Tibial nerve (tissue), 4 donors: ENCODE results near the gene UPB1. TPM values are rescaled to one million over a fixed set of nuclear protein-coding genes. Genes with fewer than 3 reads are reported as not detected.
A peak's percentile ranks its signal among the peaks of the same experiment; 100 is the strongest.
"Not testable (repeated sequence)": the region's sequence is repeated elsewhere in the genome, so short reads cannot be mapped to it uniquely, and the experiment has no call there.

Source experiments
- DNase-seq, 2 donors: peaks; one replicate each; pipeline ENCODE4 v3.0.0-alpha.2; 2019; ENCODE audit warnings: low spot score in 2 of 2
- H3K27ac ChIP-seq, 4 donors: fragments of 200-600 bp; sonication (generic) in 3 of 4; one replicate each; pipeline ENCODE4 v1.5.1; 2017 to 2019; ENCODE audit warnings: mild to moderate bottlenecking in 1 of 4
- H3K27me3 ChIP-seq, 2 donors: fragments of 200-600 bp; sonication (generic) in 1 of 2; one replicate each; pipeline versions ENCODE4 v1.5.1 to v1.6.0; 2017 to 2019
- H3K36me3 ChIP-seq, 3 donors: fragments of 200-600 bp; sonication (generic); one replicate each; pipeline ENCODE4 v1.5.1; 2018 to 2019
- H3K4me1 ChIP-seq, 4 donors: fragments of 200-600 bp; sonication (generic) in 3 of 4; one replicate each; pipeline ENCODE4 v1.5.1; 2017 to 2019
- H3K4me3 ChIP-seq, 4 donors: fragments of 200-600 bp; sonication (generic) in 3 of 4; one replicate each; pipeline ENCODE4 v1.5.1; 2017 to 2019; ENCODE audit warnings: mild to moderate bottlenecking in 1 of 4, moderate library complexity in 1 of 4
- H3K9me3 ChIP-seq, 4 donors: fragments of 200-600 bp; sonication (generic) in 3 of 4; one replicate each; pipeline ENCODE4 v1.5.1; 2017 to 2019
- CTCF ChIP-seq, 5 experiments: fragments of 200-600 bp in 3 of 5; fragments of 450-650 bp in 2 of 5; sonication (generic) in 3 of 5; IDR thresholded peaks; one replicate each; pipeline ENCODE4 v1.5.1; 2016 to 2019; ENCODE audit warnings: antibody characterized with exemption in 5 of 5, mild to moderate bottlenecking in 3 of 5, moderate library complexity in 2 of 5
- EP300 ChIP-seq, 2 donors: sonication (generic); formaldehyde crosslinking; IDR thresholded peaks; one replicate each; pipeline ENCODE4 v1.6.1; 2017; ENCODE audit warnings: antibody characterized with exemption in 2 of 2, mild to moderate bottlenecking in 1 of 2
- POLR2A ChIP-seq, 2 donors: fragments of 450-650 bp; IDR thresholded peaks; one replicate each; pipeline ENCODE4 v1.6.1; 2017; ENCODE audit warnings: antibody characterized with exemption in 2 of 2, mild to moderate bottlenecking in 2 of 2, moderate library complexity in 2 of 2
- WGBS, 2 donors: methylation state at CpG; one replicate each; pipeline ENCODE4 v1.1.5; 2018; 5-methylcytosine and 5-hydroxymethylcytosine counted together
- total RNA-seq, 4 donors: library from RNA; depleted of rRNA; stranded (reverse); fragments of >200 nt; gene quantifications; one replicate each; pipeline ENCODE4 v1.1.0, GENCODE V29; 2016

UPB1 gene
- total RNA-seq, 4 donors from 2014 or later, result 0.44 to 0.98 (median 0.63) TPM; not detected in 1

GRCh38 chr22:24485170-24485569 is 10.0 kb upstream of the UPB1 start:
- no peak overlapping the region for H3K4me3 ChIP-seq
- H3K27me3 ChIP-seq, result no peaks in the 10 kb centered on the region
- peaks cover 0 to 8% (median 0%) of the 10 kb centered on the region in 4 donors for H3K4me1 ChIP-seq
- 92 to 96% methylated on average over 4 of the region's 4 CpGs for WGBS, 2 donors
- TF ChIP-seq CTCF (IDR thresholded peaks at IDR 0.05) (no peak), EP300 (IDR thresholded peaks at IDR 0.05) (no peak), POLR2A (IDR thresholded peaks at IDR 0.05) (no peak)
- H3K36me3 ChIP-seq, result no peaks in the 10 kb centered on the region
- H3K9me3 ChIP-seq, result no peaks in the 10 kb centered on the region
- no peak for DNase-seq
- no peak overlapping the region for H3K27ac ChIP-seq

GRCh38 chr22:24485608-24486007 is 9.5 kb upstream of the UPB1 start:
- DNase-seq, result no peak
- WGBS, 2 donors, result 43 to 54% methylated on average over 3 of the region's 3 CpGs
- H3K27me3 ChIP-seq, result no peaks in the 10 kb centered on the region

GRCh38 chr22:24486501-24486921 is 8.6 kb upstream of the UPB1 start:
- Histone ChIP-seq H3K4me1 (peaks cover 0 to 8% (median 0%) of the 10 kb centered on the region in 4 donors), H3K9me3 (no peaks in the 10 kb centered on the region), H3K36me3 (no peaks in the 10 kb centered on the region), H3K27ac (no peak overlapping the region), H3K27me3 (no peaks in the 10 kb centered on the region), H3K4me3 (no peak overlapping the region)
- no peak for TF ChIP-seq POLR2A (IDR thresholded peaks at IDR 0.05)
- no peak for TF ChIP-seq CTCF (IDR thresholded peaks at IDR 0.05)
- no peak for TF ChIP-seq EP300 (IDR thresholded peaks at IDR 0.05)
- DNase-seq, result no peak
- 65 to 72% methylated on average over 2 of the region's 2 CpGs for WGBS, 2 donors

More at GRCh38 chr22:24485608-24486007, 9.5 kb upstream of the UPB1 start:
- no peak overlapping the region for H3K27ac ChIP-seq
- H3K4me3 ChIP-seq, result no peak overlapping the region
- no peak for TF ChIP-seq POLR2A (IDR thresholded peaks at IDR 0.05)
- TF ChIP-seq EP300 (IDR thresholded peaks at IDR 0.05), result no peak
- peak in 2 of 5 experiments; percentile 18 to 25 for TF ChIP-seq CTCF (IDR thresholded peaks at IDR 0.05)
- H3K36me3 ChIP-seq, result no peaks in the 10 kb centered on the region
- H3K9me3 ChIP-seq, result no peaks in the 10 kb centered on the region
- H3K4me1 ChIP-seq, result peaks cover 0 to 8% (median 0%) of the 10 kb centered on the region in 4 donors

GRCh38 chr22:24489011-24489410 is 6.1 kb upstream of the UPB1 start:
- no peak overlapping the region for H3K27ac ChIP-seq
- TF ChIP-seq CTCF (IDR thresholded peaks at IDR 0.05) (no peak), EP300 (IDR thresholded peaks at IDR 0.05) (no peak), POLR2A (IDR thresholded peaks at IDR 0.05) (no peak)
- H3K36me3 ChIP-seq, result no peaks in the 10 kb centered on the region
- H3K9me3 ChIP-seq, result no peaks in the 10 kb centered on the region
- no peak overlapping the region for H3K4me3 ChIP-seq
- 69 to 77% methylated on average over 2 of the region's 2 CpGs for WGBS, 2 donors
- no peaks in the 10 kb centered on the region for H3K4me1 ChIP-seq
- H3K27me3 ChIP-seq, result peaks cover 0 to 12% of the 10 kb centered on the region in 2 donors
- DNase-seq, result no peak

GRCh38 chr22:24489434-24489833 is 5.7 kb upstream of the UPB1 start:
- H3K9me3 ChIP-seq, H3K4me1 ChIP-seq, H3K4me3 ChIP-seq, H3K36me3 ChIP-seq, H3K27ac ChIP-seq, DNase-seq: not testable (repeated sequence)
- whole genome bisulfite sequencing, 2 donors, result 93 to 97% methylated on average over 1 of the region's 1 CpG
- peaks cover 0 to 16% of the 10 kb centered on the region in 2 donors for H3K27me3 ChIP-seq

- TF ChIP-seq POLR2A (IDR thresholded peaks at IDR 0.05) (no peak), CTCF (IDR thresholded peaks at IDR 0.05) (no peak), EP300 (IDR thresholded peaks at IDR 0.05) (no peak)
- Histone ChIP-seq H3K4me3 (no peak overlapping the region), H3K36me3 (no peaks in the 10 kb centered on the region), H3K4me1 (peaks cover 0 to 12% (median 0%) of the 10 kb centered on the region in 4 donors), H3K9me3 (no peaks in the 10 kb centered on the region), H3K27me3 (peaks cover 0 to 29% of the 10 kb centered on the region in 2 donors), H3K27ac (no peak overlapping the region)
- 93 to 98% methylated on average over 3 of the region's 3 CpGs for WGBS, 2 donors
- no peak for DNase-seq
These were observed 2.7 kb upstream of the UPB1 start for GRCh38 chr22:24492391-24492790.
